Stimulated activated CD4-positive, alpha-beta T cell treated with anti-CD3 and anti-CD28 coated beads, Interleukin-15, amount 100 ng/mL, for 1 hour (primary cell): ENCODE measurements around the gene DSTN.

Experiments used
- DNase-seq, 2 donors: peaks; one replicate each; pipeline ENCODE4 v3.0.0-alpha.2; 2020; ENCODE audit warnings: low read depth in 1 of 2, low spot score in 1 of 2

The DSTN gene

DNA sequence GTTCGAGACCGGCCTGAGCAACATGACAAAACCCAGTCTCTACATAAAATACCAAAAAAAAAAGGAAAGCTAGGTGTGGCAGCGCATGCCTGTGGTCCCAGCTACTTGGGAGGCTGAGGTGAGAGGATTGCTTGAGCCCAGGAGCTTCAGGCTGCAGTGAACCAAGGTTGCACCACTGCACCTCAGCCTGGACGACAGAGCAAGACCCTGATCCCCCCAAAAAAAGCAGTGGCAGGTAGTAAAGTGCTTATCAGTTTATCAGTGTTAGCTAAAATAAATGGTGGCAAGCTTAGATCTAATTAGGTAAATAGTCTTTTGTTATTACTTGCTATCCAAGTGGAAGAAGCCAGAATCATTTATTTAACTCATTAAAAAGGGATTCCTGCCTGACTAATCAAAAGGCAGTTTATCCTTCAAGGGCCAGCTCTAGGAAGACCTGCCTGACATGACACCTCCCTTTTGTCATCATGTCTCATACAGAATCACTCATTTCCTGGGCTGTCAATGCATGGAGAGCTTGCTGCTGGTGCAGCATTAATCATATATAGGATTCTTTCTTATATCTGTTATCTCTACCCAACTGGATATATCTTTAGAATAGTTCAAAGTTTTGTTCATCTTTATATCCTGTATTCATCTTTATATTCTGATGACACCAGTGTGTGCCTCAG, 9.6 kb downstream of the DSTN start:
- no peak for DNase-seq

DNA sequence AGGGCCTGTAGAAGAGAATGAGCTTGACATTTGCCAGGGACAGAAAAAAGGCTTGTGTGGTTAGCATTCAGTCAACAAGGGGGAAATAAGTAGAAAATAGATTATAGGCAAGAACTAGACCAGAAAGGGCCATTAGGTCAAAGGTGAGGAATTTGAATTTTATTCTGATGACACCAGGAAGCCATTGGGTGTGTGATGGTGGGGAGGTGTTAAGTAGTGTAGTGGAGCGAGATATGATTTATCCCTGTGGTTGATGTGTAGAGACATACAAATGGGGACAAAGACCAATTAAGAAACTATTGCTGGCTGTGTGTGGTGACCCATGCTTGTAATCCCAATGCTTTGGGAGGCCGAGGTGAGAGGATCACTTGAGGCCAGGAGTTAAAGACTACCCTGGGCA, 11.0 kb downstream of the DSTN start:
- DNase-seq = no peak

GRCh38 chr20:17583126-17583525, 13.3 kb downstream of the DSTN start:
- DNase-seq = no peak

DNA sequence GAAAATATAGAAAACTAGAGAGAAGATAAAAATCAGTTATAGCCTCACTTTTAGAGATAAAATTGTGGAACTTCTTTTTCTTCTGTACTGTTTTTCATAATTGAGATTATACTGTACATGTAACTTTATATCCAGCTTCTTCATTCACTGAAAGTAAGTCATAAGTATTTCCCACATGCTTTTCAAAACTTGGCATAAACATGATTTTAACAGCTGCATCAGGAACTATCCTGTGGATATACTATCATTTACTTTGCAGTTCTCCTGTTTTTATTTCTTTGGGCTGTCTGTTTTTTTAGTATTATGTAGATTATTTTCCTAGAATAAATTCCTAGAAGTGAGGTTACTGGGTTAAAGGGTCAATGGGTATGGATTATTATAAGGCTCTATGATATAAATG, 14.8 kb downstream of the DSTN start:
- DNase-seq = no peak

- no peak for DNase-seq
Measured at GRCh38 chr20:17586250-17586649, 16.4 kb downstream of the DSTN start.

DNA sequence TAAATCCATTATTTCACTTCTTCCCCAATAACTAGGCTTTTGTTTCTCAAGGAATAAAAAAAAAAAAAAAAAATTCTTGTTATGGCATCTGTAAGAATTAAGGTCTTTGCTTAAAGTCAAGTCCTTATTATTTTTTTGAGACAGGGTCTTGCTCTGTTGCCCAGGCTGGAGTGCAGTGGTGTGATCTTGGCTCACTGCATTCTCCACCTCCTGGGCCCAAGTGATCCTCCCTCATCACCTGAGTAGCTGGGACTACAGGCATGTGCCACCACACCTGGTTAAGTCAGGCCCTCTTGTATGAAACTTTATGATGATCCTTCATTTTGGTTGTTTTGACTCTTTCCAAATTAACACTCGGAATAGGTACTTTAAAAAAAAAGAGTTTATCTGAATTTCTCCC, 17.3 kb downstream of the DSTN start:
- DNase-seq = no peak

GRCh38 chr20:17587824-17588223, 17.9 kb downstream of the DSTN start:
- no peak for DNase-seq

DNA sequence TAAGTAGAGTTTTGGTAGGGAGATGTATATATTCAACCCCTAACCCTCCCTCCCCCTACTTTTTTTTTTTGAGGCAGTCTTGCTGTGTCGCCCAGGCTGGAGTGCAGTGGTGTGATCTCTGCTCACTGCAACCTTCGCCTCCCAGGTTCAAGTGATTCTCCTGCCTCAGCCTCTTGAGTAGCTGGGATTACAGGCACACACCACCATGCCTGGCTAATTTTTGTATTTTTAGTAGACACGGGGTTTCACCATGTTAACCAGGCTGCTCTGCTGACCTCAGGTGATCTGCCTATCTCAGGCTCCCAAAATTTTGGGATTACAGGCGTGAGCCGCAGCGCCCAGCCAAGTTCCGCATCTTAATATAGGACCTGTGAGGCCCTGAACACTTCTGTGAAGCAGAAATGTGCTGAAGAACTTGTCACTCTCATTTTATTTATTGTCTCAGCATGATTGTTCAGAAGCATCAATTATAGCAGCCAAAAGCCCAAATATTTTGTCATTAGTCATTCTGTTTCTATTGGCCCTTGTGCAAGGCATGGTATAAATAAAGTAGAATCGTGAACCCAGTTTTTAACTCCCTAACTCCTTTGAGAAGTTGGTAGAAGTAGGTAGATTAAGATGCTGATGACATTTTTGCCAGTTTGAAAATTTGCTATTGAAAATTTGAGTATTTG, 19.4 kb downstream of the DSTN start:
- DNase-seq = no peak

DNA sequence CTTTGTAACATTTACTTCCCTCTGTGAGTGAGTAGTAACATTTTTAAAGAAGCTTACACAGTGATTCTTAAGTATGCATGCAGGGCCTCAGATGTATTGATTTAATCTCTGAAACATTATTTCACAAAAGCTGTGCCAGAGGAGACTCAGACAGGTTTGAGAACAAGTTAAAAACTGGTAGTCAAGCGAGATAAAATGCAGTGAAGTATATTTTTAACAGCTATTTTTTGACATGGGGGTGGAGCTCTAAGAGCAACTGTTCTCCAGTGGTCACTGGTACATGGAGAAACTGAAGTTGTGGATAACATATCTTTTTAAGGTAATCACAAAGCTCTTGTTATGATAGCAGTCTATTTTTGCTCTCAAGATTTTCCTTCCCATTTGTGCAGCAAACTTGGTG, 20.4 kb downstream of the DSTN start:
- no peak for DNase-seq

- no peak for DNase-seq
Measured at GRCh38 chr20:17593902-17594301, 24.0 kb downstream of the DSTN start.

GRCh38 chr20:17594443-17594842, 24.6 kb downstream of the DSTN start:
- DNase-seq = no peak

- DNase-seq = no peak
Measured at GRCh38 chr20:17595856-17596255, 26.0 kb downstream of the DSTN start.

- no peak for DNase-seq
Measured at GRCh38 chr20:17598013-17598550, 28.2 kb downstream of the DSTN start.

- DNase-seq = no peak
Measured at GRCh38 chr20:17601957-17602356, 32.1 kb downstream of the DSTN start.

DNA sequence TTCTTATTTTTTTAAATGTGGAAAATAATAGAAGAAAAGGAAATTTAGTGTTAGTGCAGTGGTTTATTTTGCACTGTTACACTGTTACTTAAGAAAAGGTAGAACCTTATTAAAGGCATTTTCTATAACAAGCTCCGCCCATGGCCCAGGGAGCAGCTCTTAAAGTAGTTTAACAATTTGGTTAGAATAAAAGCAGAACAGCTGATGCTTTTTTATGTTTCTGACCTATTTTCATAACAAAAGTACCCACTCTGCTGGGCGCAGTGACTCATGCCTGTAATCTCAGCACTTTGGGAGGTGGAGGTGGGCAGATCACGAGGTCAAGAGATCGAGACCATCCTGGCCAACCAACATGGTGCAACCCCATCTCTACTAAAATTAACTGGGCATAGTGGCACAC, 32.6 kb downstream of the DSTN start:
- DNase-seq = no peak

DNA sequence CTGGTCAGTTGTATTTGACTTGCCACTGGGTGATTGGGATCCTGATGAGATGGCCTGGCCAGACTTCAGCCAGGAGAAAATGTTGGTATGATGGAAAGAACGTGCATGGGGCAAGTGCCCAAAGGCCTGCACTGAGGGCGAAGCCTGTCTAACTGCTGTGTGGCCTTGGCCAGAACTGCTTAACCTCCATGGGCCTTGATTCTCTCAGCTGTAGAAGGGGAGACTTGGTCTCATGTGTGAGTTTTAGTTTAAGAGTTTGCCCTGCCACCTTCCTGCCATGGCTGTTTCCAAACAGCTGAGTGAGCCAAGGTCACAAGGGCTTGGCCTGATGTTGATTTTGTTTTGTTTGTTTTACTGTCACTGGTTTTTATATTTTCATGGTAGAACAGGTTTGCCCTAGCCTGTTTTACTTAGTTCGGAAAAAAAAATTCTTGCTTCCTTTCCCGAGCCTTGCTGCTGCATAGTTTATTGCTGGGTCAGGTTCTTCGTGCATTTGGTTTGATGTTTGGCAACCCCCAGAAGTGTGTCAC, 35.3 kb downstream of the DSTN start:
- DNase-seq = no peak

- no peak for DNase-seq
Measured at GRCh38 chr20:17606001-17606400, 36.1 kb downstream of the DSTN start.

GRCh38 chr20:17608701-17609497, 39.0 kb downstream of the DSTN start:
- DNase-seq = no peak

GRCh38 chr20:17609811-17610377, 40.0 kb downstream of the DSTN start:
- no peak for DNase-seq

DNA sequence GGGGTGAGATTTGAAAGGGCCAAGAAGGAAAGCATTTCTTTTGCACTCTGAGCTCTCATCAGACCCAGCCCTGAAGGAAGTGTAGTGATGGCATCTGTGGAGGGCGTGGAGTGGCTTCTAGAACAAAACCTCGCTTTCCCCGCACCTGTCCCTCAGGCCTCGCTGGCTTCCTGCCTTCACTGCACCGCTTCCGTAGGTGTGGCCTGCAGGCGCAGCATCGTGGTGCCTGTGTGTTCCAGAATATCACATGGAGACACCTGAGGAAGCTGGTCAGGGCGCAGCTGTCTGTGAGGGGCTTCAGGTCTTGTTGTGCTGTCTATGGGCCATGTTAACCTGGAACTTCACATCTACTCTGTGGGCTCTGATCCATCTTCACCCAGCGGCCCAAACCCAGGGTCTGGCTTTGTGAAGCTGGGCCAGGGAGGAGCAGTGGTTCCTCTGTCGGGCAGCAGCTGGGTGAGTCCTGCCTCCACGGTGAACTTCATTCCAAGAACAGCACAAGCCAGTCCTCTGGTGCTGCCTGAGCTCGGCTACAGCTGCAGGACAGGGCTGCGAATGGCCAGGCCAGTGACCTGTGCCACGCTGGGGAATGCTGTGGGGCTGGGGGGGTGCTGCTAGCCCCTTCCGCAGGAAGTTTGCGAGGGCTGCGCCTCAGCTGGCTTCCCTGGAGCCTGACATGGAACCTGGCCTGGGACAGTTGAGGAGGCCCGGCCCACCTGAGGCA, 40.9 kb downstream of the DSTN start:
- peak; percentile 21 to 39 for DNase-seq

GRCh38 chr20:17611290-17611539, 41.3 kb downstream of the DSTN start:
- DNase-seq = no peak
